ENCODE data around the gene OXGR1.
A peak's percentile ranks its signal among the peaks of the same experiment; 100 is the strongest.
"Not testable (repeated sequence)": the region's sequence is repeated elsewhere in the genome, so short reads cannot be mapped to it uniquely, and the experiment has no call there.

The OXGR1 gene

GRCh38 chr13:97005625-97006262 lies 11.5 kb upstream of the OXGR1 start:
- no peak for DNase-seq (ENCODE audit: low spot score)

- no peak for DNase-seq (ENCODE audit: low spot score)
Observed at GRCh38 chr13:97004886-97005285, 10.6 kb upstream of the OXGR1 start.

- DNase-seq (ENCODE audit: low spot score): no peak
Observed at GRCh38 chr13:97004096-97004876, 10.0 kb upstream of the OXGR1 start.

GRCh38 chr13:97003071-97003470 lies 8.8 kb upstream of the OXGR1 start:
- DNase-seq (ENCODE audit: low spot score): no peak

- DNase-seq (ENCODE audit: low spot score): no peak
Observed at GRCh38 chr13:97002581-97002980, 8.3 kb upstream of the OXGR1 start.

GRCh38 chr13:97001636-97002035 lies 7.4 kb upstream of the OXGR1 start:
- DNase-seq (ENCODE audit: low spot score): no peak

GRCh38 chr13:97000295-97000925 lies 6.1 kb upstream of the OXGR1 start:
- no peak for DNase-seq (ENCODE audit: low spot score)

- DNase-seq (ENCODE audit: low spot score): no peak
Observed at GRCh38 chr13:96999091-96999490, 4.8 kb upstream of the OXGR1 start.

- no peak for DNase-seq (ENCODE audit: low spot score)
Observed at GRCh38 chr13:96998051-96998450, 3.8 kb upstream of the OXGR1 start.

GRCh38 chr13:96996886-96997285 lies 2.6 kb upstream of the OXGR1 start:
- DNase-seq (ENCODE audit: low spot score): no peak

GRCh38 chr13:96996107-96996506 lies 1.8 kb upstream of the OXGR1 start:
- no peak for DNase-seq (ENCODE audit: low spot score)

- DNase-seq (ENCODE audit: low spot score): no peak
Observed at GRCh38 chr13:96994858-96995243, 575 bp upstream of the OXGR1 start.

- no peak for DNase-seq (ENCODE audit: low spot score)
Observed at GRCh38 chr13:96993634-96994016, 651 bp downstream of the OXGR1 start.

GRCh38 chr13:96992633-96993032 lies 1.6 kb downstream of the OXGR1 start:
- DNase-seq (ENCODE audit: low spot score): peak; percentile 46

GRCh38 chr13:96991072-96991471 lies 3.2 kb downstream of the OXGR1 start:
- DNase-seq (ENCODE audit: low spot score): no peak

GRCh38 chr13:96988441-96988840 lies 5.8 kb downstream of the OXGR1 start:
- peak; percentile 56 for DNase-seq (ENCODE audit: low spot score)

- DNase-seq (ENCODE audit: low spot score): peak; percentile 66
Observed at GRCh38 chr13:96984051-96984508, 10.2 kb downstream of the OXGR1 start.

GRCh38 chr13:96982672-96983071 lies 11.6 kb downstream of the OXGR1 start:
- no peak for DNase-seq (ENCODE audit: low spot score)

- not testable (repeated sequence) for DNase-seq (ENCODE audit: low spot score)
Observed at GRCh38 chr13:96979861-96980260, 14.4 kb downstream of the OXGR1 start.

- no peak for DNase-seq (ENCODE audit: low spot score)
Observed at GRCh38 chr13:96968027-96968426, 26.2 kb downstream of the OXGR1 start.

GRCh38 chr13:96967248-96967745 lies 27.0 kb downstream of the OXGR1 start:
- DNase-seq (ENCODE audit: low spot score): peak; percentile 41

- DNase-seq (ENCODE audit: low spot score): no peak
Observed at GRCh38 chr13:96966415-96967102, 27.7 kb downstream of the OXGR1 start.

All from D341Med (cell line).